GM12878 (cell line): ENCODE results near the gene SDS. TPM values are rescaled to one million over a fixed set of nuclear protein-coding genes. Genes with fewer than 3 reads are reported as not detected.

Experiments
- ATAC-seq: fragments of 200-7000 bp; cut with Tn5 transposase; 3 replicates; pipeline ENCODE4 v1.9.1; 2020; ENCODE audit warnings: mild to moderate bottlenecking, moderate library complexity
- Bru-seq: library from RNA; stranded (reverse); fragments of 400-500 nt; gene quantifications from one replicate; lab custom pipeline; 2021; lab: Mats Ljungman, UMichigan
- BruChase-seq, 2 experiments: library from RNA; stranded (reverse); fragments of 400-500 nt; gene quantifications; one replicate each; lab custom pipeline; 2021; lab: Mats Ljungman, UMichigan
- BruUV-seq: library from RNA; stranded (reverse); fragments of 400-500 nt; replicated peaks from 2 replicates; lab custom pipeline; 2021; lab: Mats Ljungman, UMichigan
- CTCF ChIA-PET: fragments of 300-600 bp; sonication (Branson Sonifier 250); formaldehyde crosslinking; extraction: SDS; loops from one replicate; lab custom pipeline; 2021; ENCODE audit warnings: inconsistent platforms; lab: Yijun Ruan, JAX
- POLR2A ChIA-PET: fragments of 350-600 bp; formaldehyde crosslinking; extraction: SDS; loops from one replicate; lab custom pipeline; 2021; ENCODE audit warnings: inconsistent platforms; lab: Charles Lee
- RAD21 ChIA-PET: fragments of 300-600 bp; sonication (Branson Sonifier 250); formaldehyde crosslinking; loops from one replicate; lab custom pipeline; 2023; ENCODE audit warnings: antibody characterized with exemption; ENCODE audit not compliant: unreplicated experiment; lab: Charles Lee
- SMC1A ChIA-PET: fragments of 300-600 bp; sonication (Branson Sonifier 250); formaldehyde crosslinking; loops from one replicate; lab custom pipeline; 2023; ENCODE audit not compliant: unreplicated experiment, uncharacterized antibody; lab: Charles Lee
- DNase-seq: peaks from one replicate; pipeline ENCODE4 v3.0.0-alpha.2; 2011; ENCODE audit warnings: low read depth, low spot score
- FAIRE-seq: peaks from 3 replicates; lab custom pipeline; 2011; peaks lifted over from hg19 to GRCh38; lab: Jason Lieb, UNC
- H2AFZ ChIP-seq: 2 replicates; pipeline ENCODE4 v1.6.0; 2011; ENCODE audit warnings: low read depth, low read length, control low read depth; ENCODE audit not compliant: control insufficient read depth
- H3K27ac ChIP-seq: 2 replicates; pipeline ENCODE4 v1.5.1; 2011; ENCODE audit warnings: control low read depth; ENCODE audit not compliant: control insufficient read depth, insufficient read depth
- H3K27me3 ChIP-seq, 2 experiments: replicated peaks in 1 of 2; 2 replicates each; pipeline versions ENCODE4 v1.6.0 to v1.6.1; 2011; ENCODE audit warnings: low read length in 1 of 2; ENCODE audit not compliant: control insufficient read depth in 2 of 2, insufficient read depth in 2 of 2
- H3K36me3 ChIP-seq, 2 experiments: 2 replicates each; pipeline ENCODE4 v1.5.1; 2011; ENCODE audit warnings: low read length in 1 of 2; ENCODE audit not compliant: control insufficient read depth in 2 of 2, insufficient read depth in 2 of 2
- H3K4me1 ChIP-seq: 2 replicates; pipeline ENCODE4 v1.6.1; 2011; ENCODE audit warnings: mild to moderate bottlenecking, low read length, moderate library complexity, mixed read lengths; ENCODE audit not compliant: control insufficient read depth, insufficient read depth
- H3K4me2 ChIP-seq: 2 replicates; pipeline ENCODE4 v1.6.0; 2011; ENCODE audit warnings: control low read depth; ENCODE audit not compliant: control insufficient read depth, insufficient read depth
- H3K4me3 ChIP-seq: fragments of 200-600 bp; sonication (generic); 2 replicates; pipeline ENCODE4 v1.5.1; 2016
- H3K79me2 ChIP-seq: 2 replicates; pipeline ENCODE4 v1.6.0; 2011; ENCODE audit warnings: low read length; ENCODE audit not compliant: control insufficient read depth, insufficient read depth
- H3K9ac ChIP-seq: 2 replicates; pipeline ENCODE4 v1.8.0; 2011; ENCODE audit warnings: low read length, control low read depth, mixed read lengths; ENCODE audit not compliant: control insufficient read depth, insufficient read depth
- H3K9me3 ChIP-seq: replicated peaks from 3 replicates; pipeline ENCODE4 v1.5.1; 2011; ENCODE audit warnings: mild to moderate bottlenecking, low read length; ENCODE audit not compliant: control insufficient read depth, insufficient read depth
- H4K20me1 ChIP-seq: 2 replicates; pipeline ENCODE4 v1.6.0; 2011; ENCODE audit not compliant: control insufficient read depth, insufficient read depth
- ATF7 ChIP-seq: fragments of 450-650 bp; IDR thresholded peaks from 2 replicates; pipeline ENCODE4 v1.6.1; 2016; ENCODE audit warnings: low read depth, mild to moderate bottlenecking
- BHLHE40 ChIP-seq, 2 experiments: fragments of 450-650 bp in 1 of 2; IDR thresholded peaks; 2 replicates each; pipeline ENCODE4 v1.6.1; 2011 to 2017; ENCODE audit warnings: low read depth in 2 of 2, borderline replicate concordance in 1 of 2, improper control_type of control experiment in 1 of 2, low read length in 1 of 2, mild to moderate bottlenecking in 1 of 2
- DPF2 ChIP-seq: fragments of 450-650 bp; IDR thresholded peaks from 2 replicates; pipeline ENCODE4 v1.6.1; 2017; ENCODE audit warnings: mild to moderate bottlenecking
- PAX8 ChIP-seq: fragments of 450-650 bp; IDR thresholded peaks from 2 replicates; pipeline ENCODE4 v1.6.1; 2017; ENCODE audit warnings: mild to moderate bottlenecking, moderate library complexity
- RCOR1 ChIP-seq: conservative IDR thresholded peaks from 2 replicates; pipeline ENCODE4 v1.6.1; 2012; ENCODE audit warnings: low read depth, low read length, improper control_type of control experiment
- SPI1 ChIP-seq: IDR thresholded peaks from 2 replicates; pipeline ENCODE4 v1.6.1; 2011; ENCODE audit warnings: low read depth, mild to moderate bottlenecking, low read length, moderate library complexity, borderline replicate concordance; ENCODE audit not compliant: insufficient read depth
- SRF ChIP-seq, 2 experiments: IDR thresholded peaks; 2 replicates each; pipeline ENCODE4 v1.6.1; 2011; ENCODE audit warnings: low read depth in 2 of 2, low read length in 2 of 2, mild to moderate bottlenecking in 1 of 2, moderate library complexity in 1 of 2
- WGBS: methylation state at CpG from one replicate; pipeline ENCODE4 v1.1.6; 2016; ENCODE audit warnings: low lambda C conversion rate; ENCODE audit not compliant: insufficient replicate concordance, insufficient coverage; ENCODE audit errors: missing lambda C conversion rate; 5-methylcytosine and 5-hydroxymethylcytosine counted together
- in situ Hi-C: fragments of 300-500 bp; cut with MboI; formaldehyde crosslinking; loops from 9 replicates; pipeline ENCODE4 v1.14.3; 2018; ENCODE audit warnings: mixed read lengths
- intact Hi-C: fragments of 100-400 bp; cut with micrococcal nuclease; formaldehyde crosslinking; loops from one replicate; pipeline ENCODE4 v1.14.2; 2022; ENCODE audit not compliant: unreplicated experiment
- long read RNA-seq, 2 experiments: library from polyadenylated mRNA; unstranded; transcript quantifications; one replicate each; pipeline ENCODE4 v2.0.0, GENCODE V29; 2019 to 2020
- polyA minus RNA-seq, 3 experiments: library from RNA; depleted of rRNA, polyadenylated mRNA; stranded (reverse); fragments of >200 nt; gene quantifications; 2 replicates each; pipeline ENCODE4 v1.2.3, GENCODE V29; 2011
- polyA plus RNA-seq, 11 experiments: library from polyadenylated mRNA; depleted of rRNA in 4 of 11; unstranded in 6 of 11; stranded (reverse) in 5 of 11; fragments of >200 nt; fragmentation: Nextera tagmentation in 4 of 11; fragmentation: Illumina TruSeq in 1 of 11; extraction: Ambion mirVana in 4 of 11; extraction: Trizol in 1 of 11; gene quantifications; 1 replicate in 1 of 11; 2 replicates in 10 of 11; pipeline versions ENCODE4 v1.2.1 to v1.2.3, GENCODE V29; 2011 to 2016; ENCODE audit warnings: inconsistent platforms in 2 of 11, missing spikeins in 2 of 11, low read depth in 1 of 11
- total RNA-seq, 4 experiments: library from RNA; depleted of rRNA in 3 of 4; stranded (reverse); fragments of >200 nt in 3 of 4; fragmentation: Illumina TruSeq in 1 of 4; extraction: Trizol in 1 of 4; gene quantifications; 2 replicates each; pipeline versions ENCODE4 v1.2.1 to v1.2.3, GENCODE V29; 2013 to 2021

Gene SDS
- not detected in 2 replicates for total RNA-seq (2013; cell fraction: nucleolus; rRNA removed)
- total RNA-seq (2014; rRNA removed) (not detected in 2 replicates), total RNA-seq (2014; rRNA removed; fragmentation: Illumina TruSeq; extraction: Trizol) (not detected in 2 replicates), total RNA-seq (2021) (0.18 TPM in 1 of 2 replicates, not detected in the other), polyA plus RNA-seq (2011; rRNA removed) (not detected in 2 replicates), polyA plus RNA-seq (2014; fragmentation: Illumina TruSeq; extraction: Trizol) (not detected in 2 replicates), polyA plus RNA-seq (2014; fragmentation: Nextera tagmentation; extraction: Ambion mirVana) (not detected), polyA plus RNA-seq (2014; rRNA removed) (not detected in 2 replicates), polyA plus RNA-seq (2016; fragmentation: Nextera tagmentation; extraction: Ambion mirVana) (not detected), polyA minus RNA-seq (2011; rRNA and poly(A)+ RNA removed) (not detected in 2 replicates), Bru-seq, nascent RNA (percentile 7 among the genes with signal in this experiment), BruChase-seq, experiment 1, labeled RNA remaining after a 6-hour chase (not detected), BruChase-seq, experiment 2, labeled RNA remaining after a 2-hour chase (not detected)
- not detected for polyA plus RNA-seq (2011; ENCODE audit: low read depth)
- not detected in 2 replicates for polyA plus RNA-seq (2011; cell fraction: cytosol; rRNA removed)
- polyA plus RNA-seq (2011; cell fraction: nucleus; rRNA removed): not detected in 2 replicates
- 0.07 and 0.12 TPM in 2 replicates for polyA plus RNA-seq (2012)
- polyA minus RNA-seq (2011; cell fraction: cytosol; rRNA and poly(A)+ RNA removed): not detected in 2 replicates
- polyA minus RNA-seq (2011; cell fraction: nucleus; rRNA and poly(A)+ RNA removed): not detected in 2 replicates
- long read RNA-seq, experiment 1: 0 reads
- long read RNA-seq, experiment 2: 0 reads

- WGBS: 35% methylated on average over 14 of the region's 14 CpGs
- Histone ChIP-seq H2AFZ (no peak within 1 kb of the TSS), H3K36me3 (no peaks in the 10 kb centered on the region), H3K9ac (no peak within 1 kb of the TSS), H3K4me2 (no peak within 1 kb of the TSS), H3K27me3 (no peaks in the 10 kb centered on the region), H4K20me1 (no peaks in the 10 kb centered on the region), H3K4me1 (peaks cover 10% of the 10 kb centered on the region; the same call in 1 of the 2 replicates), H3K4me3 (no peak within 1 kb of the TSS), H3K27ac (no peak within 1 kb of the TSS)
- BruUV-seq: no TSS peak
- in situ Hi-C loops (no loop called here), intact Hi-C loops (no loop called here)
- ChIA-PET SMC1A (no interaction called here), POLR2A (no interaction called here)
- no peak for DNase-seq
- ATAC-seq: no peak
- no peak for FAIRE-seq
- peak in 1 of 2 experiments; percentile 37; a peak in 1 of 4 replicates for TF ChIP-seq BHLHE40 (IDR thresholded peaks at IDR 0.05; ENCODE audit: borderline replicate concordance in 1 of 2, low read depth in 2 of 2, low read length in 1 of 2)
- no peak for TF ChIP-seq SRF (IDR thresholded peaks at IDR 0.05; ENCODE audit: low read depth in 2 of 2, low read length in 2 of 2)
- no peak for TF ChIP-seq DPF2
- no peak for TF ChIP-seq ATF7
- TF ChIP-seq PAX8: no peak
- TF ChIP-seq RCOR1: no peak
- TF ChIP-seq SPI1: peak; percentile 9; the same call in 1 of the 2 replicates
- TF ChIP-seq, all 136 proteins: peak for 2
- RAD21 ChIA-PET: no interaction called here
- CTCF ChIA-PET: interaction anchor here (0.7 to 1.3 kb wide), 3 partner anchors 17 to 92 kb away, joined by 3 to 4 read pairs (median 3); no protein-coding TSS in a partner anchor
- Histone ChIP-seq H3K79me2 (no peaks in the 10 kb centered on the region), H3K9me3 (no peaks in the 10 kb centered on the region)
Measured at GRCh38 chr12:113403435-113404415, at the start of gene SDS. SDS (minus strand) TSS chr12:113403887; CDS start chr12:113399708, 4,179 bp downstream.
